ENCODE measurements around the gene RTN4RL1.
"Not testable (repeated sequence)": the region's sequence is repeated elsewhere in the genome, so short reads cannot be mapped to it uniquely, and the experiment has no call there.

RTN4RL1 gene

DNA sequence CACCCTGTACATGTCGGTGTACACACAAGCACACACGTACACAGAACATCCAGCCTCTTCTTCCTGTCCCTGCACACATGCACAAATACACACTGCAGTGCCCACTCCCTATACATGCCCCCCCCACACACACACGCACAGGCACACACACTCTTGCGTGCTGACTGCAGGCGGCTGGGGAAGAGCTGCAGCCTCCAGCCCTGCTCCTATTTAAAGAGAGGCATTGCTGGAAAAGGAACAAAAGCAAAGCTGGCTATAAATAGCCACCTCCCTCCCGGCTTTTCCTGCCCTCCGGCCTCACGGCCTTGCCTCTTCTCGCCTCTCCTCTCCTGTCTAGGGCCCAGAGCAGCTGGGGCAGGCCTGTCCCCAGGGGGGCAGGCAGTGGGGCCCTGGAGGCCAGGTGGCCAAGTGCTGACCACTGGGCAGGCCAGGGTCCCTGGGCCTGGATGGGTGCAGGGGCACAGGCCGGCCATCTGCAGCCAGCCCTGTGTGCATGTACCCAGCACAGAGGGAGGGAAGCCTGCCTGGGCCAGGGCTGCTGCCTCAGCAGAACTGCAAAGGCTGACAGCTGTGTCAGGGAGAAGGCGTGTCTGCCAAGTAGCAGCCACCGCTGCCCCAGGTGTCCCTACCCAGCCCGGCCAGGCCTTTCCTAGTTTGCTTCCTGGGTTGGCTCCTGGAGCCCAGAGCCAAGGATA, 25.4 kb downstream of the RTN4RL1 start:
- no peak for DNase-seq

DNA sequence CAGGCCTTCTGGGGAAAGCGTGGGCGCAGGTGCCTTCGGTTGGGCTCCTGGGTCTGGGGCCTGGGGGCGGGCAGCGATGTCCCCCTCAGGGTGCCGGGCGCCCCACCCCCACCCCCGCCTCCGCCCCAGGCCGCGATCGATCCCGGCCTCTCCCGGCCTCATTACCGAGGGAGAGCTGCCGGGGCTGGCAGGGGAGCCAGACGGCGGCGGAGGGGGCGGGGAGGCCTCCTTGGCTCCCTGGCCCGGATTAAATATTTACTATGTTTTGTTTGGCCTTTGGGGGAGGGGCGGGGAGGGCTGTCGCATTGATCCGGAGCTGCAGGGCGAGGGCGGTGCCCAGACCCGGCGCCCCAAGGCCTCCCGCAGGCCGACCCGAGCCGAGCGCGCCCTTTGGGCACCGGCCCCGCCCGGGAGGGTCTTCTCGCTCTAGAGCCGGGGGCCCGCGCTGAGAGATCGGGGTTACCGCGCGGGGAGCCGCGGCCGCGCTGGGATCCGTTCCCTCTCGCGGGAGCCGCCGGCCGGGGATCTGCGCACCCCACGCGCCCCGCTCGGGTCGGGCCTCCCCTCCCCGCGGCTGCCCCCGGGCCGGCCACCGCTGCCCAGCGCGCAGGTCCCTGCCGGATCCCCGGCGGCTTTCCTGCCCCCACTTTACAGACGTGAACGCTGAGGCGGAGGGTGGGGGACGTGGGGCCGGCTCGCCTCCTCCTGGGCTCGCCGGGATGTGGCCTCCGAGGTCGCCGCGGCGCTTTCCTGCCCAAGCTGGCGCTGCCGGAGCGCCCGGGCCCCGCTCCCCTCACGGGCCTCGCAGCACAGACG, 27.0 kb downstream of the RTN4RL1 start:
- no peak for DNase-seq

DNA sequence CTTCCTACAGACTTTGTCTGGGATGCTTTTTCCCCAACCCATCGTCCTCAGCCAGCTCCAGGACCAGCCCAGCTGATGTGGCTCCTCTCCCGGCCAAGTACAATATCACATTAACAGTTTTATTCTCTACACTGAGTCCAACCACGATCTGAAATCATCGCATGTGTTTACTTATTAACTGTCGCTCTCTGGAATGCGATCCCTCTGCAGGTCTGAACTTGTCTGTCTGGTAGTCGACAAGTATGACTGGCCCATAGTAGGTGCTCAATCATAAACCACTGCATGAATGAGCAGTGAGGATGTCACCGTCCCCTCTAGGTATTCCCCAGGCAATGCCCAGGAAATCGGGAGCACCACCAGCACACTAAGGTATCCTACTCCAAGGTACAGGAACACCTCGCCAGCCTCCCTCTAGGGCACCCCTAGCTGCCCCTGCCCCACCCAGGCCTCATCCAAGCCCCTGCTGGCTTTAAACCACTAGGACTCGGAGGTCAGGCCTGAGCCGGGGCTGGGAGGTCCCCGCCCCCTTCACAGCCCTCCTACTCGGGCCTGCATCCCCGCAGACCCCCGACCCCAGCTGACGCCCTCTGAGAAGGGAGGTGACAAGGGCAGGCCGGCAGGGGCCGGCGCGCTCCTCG, 27.7 kb downstream of the RTN4RL1 start:
- DNase-seq = no peak

DNA sequence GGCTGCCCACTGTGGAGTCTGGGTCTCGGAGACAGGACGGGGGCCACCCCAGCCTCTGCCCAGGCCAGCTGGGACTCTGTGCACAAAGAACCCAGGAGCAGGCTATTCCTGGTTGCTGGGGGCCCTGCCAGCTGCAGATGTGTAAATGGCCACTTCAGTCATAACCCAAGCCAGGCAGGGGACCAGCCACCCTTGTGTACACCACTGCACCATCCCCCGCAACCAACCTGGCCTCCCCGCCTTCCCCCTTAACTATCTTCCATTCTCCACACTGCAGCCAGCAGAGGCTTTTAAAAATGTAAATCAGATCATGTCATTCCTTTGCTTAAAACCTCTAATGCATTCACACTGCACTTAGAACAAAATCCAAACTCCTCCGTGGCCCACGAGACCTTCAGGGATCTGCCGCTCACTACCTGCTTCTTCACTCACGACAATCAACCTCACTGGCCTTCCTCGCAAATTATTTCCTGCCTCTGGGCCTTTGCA, 28.3 kb downstream of the RTN4RL1 start:
- no peak for DNase-seq

DNA sequence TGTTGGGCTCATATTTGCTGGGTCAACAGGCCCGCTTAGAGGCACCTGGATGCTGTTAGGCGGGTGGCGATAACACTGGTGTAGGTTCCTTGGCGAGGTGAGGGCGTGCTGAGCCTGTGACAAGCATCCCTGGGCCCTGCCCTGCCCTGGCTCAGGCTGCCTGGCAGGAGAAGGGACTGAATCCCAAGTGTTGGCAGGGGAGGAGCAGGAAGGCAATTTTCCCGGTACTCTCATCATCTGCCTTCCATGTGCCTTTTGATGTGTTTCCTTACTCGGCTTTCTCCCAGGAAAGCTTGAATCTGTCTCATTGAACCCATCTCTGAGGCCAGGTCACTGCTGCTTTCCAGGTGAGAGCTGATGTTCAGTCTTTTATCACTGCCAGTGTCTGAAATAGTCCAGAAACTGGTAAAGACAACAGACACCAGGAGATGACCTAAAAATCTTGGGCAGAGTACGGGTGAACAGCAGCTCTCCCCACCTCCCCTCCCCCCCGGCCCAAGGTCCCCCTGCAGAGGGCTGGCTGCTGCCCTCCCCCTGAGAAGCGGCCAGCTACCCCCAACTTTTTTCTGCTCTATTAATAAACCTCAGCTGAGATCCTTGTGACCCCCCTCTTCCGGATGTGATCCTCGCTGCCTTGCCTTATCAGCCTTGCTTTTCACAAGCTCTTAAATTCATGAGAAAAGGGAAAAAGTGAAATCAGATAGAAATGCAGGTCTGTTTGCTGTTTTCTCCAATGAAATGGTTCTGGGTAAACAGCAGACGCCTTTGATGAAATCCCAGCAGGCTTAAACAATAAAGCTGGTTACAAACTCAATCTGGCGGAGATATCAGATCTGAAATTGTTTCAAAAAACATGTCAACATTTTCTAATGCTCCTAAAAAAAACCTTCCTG, 29.0 kb downstream of the RTN4RL1 start:
- DNase-seq = no peak

DNA sequence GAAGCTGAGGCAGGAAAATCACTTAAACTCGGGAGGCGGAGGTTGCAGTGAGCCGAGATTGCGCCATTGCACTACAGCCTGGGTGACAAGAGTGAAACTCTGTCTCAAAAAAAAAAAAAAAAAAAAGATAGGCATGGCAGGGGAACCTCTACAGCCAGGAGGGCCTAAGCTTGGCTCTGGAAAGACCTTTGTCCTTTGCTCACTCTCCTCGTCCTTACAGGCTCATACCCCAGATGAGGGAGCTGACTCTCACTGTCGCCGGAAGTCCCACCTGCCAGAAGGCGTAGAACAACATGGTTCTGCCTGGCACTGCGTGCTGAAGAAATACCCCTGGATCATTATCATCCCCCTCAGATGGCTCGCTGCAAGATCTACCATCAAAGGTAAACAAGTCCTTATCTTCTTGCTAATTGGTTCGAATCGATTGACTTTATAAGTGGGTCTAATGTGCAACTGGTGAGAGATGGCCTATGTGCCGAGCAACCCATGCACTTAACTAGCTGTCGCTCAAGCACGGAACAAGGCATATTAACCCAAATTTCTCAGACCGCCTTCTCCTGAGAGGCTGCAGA, 29.7 kb downstream of the RTN4RL1 start:
- DNase-seq = no peak

DNA sequence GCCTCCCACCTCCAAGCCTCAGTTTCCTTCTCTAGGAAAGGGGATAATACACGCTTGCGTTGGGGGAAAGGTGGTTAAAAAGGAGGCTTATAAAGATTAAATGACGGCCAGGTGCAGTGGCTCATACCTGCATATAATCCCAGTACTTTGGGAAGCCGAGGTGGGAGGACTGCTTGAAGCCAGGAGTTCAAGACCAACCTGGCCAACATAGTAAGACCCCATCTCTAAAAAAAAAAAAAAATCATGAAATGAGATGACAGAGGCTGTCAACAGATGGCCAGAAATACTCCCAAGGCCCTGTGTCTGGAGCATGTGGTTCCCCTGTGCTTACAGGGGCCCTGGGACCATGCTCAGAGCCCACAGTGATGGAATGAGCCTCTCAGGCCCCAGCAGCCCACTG, 30.4 kb downstream of the RTN4RL1 start:
- no peak for DNase-seq

DNA sequence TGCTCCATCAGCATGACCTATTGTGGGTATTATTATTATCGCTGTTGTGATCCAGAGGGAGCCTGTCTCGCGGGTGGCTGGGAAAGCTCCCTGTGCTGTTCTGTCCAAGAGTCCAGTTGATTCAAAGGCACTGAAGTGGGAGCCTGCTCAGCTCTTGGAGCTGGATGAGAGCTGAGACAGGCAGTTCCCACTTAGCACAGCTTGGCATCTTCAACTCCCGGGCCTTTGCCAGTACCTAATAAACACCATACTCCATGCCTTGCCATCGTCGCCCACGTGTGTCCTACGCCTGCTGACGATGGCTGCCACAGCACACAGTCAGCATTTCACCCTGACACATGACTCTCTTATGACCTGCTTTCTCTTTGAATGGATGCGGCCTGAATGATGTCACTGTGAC, 32.6 kb downstream of the RTN4RL1 start:
- DNase-seq = no peak

DNA sequence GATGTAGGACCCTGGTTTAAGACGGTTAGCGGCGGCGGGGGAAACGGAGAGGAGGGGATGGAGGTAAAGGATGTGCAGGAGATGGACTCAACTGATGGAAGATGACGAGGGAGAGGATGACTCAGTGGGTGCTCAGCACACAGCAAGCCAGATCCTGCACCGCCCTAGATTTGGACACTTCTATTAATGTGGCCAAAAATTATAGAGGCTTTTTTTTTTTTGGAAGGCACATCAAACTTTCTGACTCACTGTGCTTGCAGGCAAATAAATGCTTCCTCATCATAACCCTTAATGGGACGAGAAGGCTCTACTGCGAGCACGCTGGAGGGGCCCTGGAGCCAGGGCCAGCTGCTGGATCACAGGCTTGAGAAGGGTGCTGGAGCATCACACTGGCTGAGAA, 36.0 kb downstream of the RTN4RL1 start:
- DNase-seq = no peak

DNA sequence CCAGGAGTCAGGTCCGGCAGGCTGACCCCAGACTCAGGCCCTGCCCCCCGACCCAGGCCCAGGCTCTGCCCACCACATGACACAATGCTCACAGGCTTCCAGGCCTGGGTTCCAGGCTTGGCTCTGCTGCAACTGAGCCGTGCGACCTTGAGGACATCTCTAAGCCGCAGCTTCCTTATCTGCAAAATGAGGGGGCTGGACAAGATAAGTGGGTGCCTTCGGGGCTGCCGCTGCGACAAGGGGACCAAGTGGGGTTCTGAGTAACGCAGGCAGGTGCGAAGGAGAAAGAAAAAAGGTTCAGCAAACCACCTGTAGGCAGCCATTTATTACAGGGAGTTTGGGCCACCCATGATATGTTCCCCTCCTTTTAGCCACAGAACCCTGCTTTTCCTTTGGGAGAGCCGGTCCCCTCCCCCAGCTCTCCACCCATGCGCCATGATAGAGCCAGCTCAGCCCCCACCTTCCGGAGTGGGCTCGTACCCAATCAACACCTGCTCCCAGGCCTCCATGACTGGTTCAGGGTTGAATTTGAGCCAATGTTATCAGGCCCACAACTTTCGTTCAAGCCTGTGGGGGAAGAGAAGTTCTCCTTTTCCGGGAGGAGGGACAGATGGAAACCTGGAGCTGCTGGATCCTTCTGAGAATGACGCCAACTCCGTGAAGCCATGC, 38.2 kb downstream of the RTN4RL1 start:
- no peak for DNase-seq

DNA sequence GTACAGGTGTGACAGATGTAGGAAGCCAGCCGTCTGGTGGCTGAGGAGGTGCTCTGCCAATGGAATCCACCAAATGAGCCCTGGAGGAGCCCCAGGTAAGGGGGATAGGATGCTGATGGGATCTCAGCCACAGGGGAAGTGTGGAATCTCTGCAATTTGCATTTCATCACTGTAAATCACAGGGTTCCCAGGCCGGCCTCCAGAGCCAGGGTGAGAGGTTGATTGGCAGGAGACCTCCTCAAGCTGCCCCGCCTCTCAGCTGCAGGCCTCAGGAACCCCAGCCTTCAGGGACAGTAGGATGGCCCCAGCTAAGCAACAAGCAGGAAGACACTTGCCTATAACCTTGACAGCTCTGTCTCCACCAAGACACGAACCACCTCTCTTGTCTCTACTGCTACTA, 39.4 kb downstream of the RTN4RL1 start:
- no peak for DNase-seq

DNA sequence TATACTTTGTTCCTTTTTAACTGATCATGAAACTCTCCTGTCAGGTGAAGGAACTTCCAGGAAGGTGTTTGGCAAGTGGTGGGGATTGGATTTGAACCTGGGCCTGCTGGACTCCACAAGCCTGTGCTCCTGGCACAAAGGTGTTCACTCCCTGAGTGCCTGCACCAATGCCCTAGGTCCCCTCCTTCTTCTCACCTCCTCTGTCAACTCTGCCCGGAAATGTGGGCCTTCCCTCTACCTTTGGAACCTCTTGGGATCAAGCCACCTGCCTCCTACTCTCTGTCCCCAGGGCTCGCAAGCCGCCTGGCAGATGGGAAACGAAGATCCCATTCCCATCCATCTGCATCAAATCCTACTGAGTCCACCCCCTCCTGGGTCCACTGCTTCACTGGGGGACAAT, 40.0 kb downstream of the RTN4RL1 start:
- no peak for DNase-seq

DNA sequence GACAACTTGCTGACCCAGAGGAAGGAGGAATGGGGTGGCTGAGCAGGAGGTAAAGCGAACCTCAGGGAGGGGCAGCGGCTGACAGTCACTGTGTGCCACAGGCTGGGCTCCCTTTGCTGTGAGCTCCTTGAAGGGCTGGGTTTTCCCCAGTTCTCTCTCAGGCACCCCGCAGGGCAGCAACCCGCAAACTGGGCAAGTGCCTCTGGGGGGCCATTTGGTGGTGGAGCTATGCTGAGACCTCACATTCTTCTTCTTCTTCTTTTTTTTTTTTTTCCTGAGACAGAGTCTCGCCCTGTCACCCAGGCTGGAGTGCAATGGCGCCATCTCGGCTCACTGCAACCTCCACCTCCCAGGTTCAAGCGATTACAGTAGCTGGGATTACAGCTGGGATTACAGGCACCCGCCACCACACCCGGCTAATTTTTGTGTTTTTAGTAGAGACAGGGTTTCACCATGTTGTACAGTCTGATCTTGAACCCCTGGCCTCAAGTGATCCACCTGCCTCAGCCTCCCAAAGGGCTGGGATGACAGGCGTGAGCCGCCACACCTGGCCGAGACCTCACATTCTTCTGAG, 42.3 kb downstream of the RTN4RL1 start:
- DNase-seq = not testable (repeated sequence)

DNA sequence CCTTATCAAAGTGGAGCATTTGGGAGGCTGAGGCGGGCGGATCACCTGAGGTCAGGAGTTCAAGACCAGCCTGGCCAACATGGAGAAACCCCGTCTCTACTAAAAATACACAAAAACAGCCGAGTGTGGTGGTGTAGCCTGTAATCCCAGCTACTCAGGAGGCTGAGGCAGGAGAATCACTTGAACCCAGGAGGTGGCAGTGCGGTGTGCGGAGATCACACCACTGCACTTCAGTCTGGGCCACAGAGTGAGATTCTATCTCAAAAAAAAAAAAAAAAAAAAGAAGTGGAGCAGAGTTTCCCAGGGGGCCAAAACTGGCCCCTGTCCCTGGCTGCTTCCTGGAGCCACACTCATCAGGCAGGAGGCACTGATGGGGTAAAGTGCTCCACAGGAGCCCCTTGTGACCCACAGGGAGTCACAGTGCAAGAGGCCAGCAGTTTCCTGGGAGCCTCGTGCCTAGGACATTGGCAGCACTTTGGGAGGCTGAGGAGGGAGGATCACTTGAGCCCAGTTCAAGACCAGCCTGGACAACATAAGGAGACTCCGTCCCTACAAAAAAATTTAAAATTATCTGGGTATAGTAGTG, 44.4 kb downstream of the RTN4RL1 start:
- no peak for DNase-seq

DNA sequence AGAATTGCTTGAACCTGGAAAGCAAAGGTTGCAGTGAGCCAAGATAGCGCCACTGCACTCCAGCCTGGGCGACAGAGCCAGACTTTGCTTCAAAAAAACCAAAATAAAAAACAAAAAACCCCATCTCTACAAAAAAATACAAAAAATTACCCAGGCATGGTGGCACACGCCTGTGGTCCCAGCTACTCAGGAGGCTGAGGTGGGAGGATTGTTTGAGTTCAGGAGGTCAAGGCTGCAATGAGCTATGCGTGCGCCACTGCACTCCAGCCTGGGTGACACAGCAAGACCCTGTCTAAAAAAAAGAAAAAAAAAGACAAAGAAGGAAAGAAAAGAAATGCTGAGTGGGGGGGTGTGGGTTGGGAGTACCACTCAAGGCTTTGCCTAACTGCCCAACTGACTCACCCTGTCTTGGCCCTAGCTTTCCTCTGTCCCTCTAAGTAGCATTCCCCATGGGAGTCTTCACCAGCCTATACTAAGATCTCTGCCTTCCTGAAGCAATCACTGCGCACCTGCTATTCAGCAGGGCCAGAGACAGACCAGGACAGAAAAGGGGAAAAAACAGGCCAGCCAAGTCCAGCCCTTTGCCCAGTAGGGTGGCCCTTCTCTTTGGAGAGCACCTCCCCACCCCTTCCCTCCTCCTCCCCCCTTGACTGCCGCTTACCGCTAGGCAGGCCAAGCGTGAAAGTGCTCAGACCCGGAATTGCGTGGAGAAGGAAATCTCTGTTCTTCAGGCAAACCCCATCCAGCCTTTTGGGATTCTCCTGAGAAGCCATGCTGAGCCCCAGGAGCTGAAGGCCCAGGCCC, 45.8 kb downstream of the RTN4RL1 start:
- DNase-seq = no peak

DNA sequence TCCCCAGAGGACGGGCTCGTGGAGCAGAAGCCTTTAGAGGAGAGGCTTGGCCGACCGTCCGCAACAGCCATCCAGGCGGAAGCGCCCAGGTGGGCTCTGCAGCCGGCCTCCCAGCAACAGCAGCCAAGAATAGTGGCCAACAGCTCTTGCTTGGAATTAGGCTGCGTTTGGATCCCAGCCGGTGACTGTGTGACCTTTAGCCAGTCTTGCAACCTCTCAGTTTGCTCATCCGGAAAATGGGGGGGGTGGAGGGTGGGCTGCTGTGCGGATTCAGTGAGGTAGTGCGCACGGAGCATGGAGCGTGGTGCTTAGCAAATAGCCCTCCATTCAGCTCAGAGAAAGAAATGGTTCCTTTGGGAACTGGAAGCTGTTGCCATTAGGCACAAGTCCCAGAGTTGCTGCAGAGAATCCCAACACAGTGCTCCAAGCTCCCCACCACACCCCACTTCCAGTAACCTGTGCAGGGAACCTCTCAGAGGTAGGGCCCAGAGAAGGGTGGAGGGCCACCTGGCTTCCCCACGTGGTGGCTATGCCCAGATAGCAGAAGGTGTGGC, 46.7 kb downstream of the RTN4RL1 start:
- DNase-seq = no peak

DNA sequence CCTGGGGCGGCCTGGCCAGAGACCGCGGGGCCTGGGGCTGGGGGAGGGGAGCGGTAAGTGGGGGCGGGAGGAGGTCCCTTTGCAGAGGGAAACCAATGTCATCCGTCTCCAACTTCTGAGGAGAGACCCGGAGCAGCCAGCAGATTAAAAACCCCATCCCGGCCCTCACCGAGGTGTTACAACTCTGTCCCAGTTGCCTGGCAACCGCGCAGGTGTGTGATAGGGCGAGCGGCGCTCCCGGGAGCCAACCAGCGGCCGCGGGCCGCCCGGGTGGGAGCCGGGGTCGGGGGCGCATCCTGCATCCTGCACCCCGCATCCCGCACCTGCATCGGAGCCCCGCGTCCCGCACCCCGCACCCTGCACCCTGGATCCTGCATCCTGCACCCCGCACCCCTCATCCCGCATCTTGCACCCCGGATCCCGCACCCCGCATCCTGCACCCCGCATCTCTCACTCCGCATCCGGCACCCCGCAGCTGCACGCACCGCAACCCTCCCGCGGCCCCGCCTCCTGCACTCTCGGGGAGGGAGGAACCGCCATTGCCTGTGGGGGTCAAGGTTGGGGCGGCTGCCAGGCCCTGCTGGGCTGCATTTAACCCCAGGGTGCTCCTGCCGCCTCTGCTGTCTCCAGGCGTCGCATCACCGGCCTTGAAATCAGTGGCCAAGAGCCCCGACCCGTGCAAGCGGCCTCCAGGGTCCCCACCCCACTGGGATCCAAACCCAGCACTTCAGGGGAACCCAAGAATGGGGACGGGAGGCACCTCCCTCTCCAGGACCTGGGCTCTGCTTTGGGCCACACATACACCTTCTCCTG, 47.3 kb downstream of the RTN4RL1 start:
- no peak for DNase-seq

DNA sequence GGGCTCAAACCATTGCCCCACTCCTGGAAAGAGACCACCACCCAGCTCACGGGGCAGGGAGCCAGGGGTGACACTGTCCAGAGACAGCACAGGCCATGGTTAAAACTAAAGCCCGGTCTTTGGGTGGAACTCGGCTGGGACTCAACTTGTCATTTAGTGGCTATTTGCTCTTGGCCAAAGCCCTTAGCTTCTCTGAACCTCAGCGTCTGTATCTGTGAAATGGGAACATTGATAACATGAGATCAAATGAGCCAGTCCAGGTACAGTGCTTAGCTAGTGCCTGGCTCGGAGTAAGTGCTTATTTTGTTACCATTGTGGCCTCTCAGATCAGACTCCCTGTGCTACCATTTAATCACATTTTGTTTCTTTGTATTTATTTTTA, 48.5 kb downstream of the RTN4RL1 start:
- no peak for DNase-seq

All from activated CD4-positive, alpha-beta T cell treated with anti-CD3 and anti-CD28 coated beads, Interleukin-2, amount 50 U/mL, for 1 hour (primary cell).